Activated B cell treated with CpG ODN at 0.5 μM for 24 hours (primary cell): Measurements from ENCODE around the gene LDLR. TPM values are rescaled to one million over a fixed set of nuclear protein-coding genes. Genes with fewer than 3 reads are reported as not detected.
A peak's percentile ranks its signal among the peaks of the same experiment; 100 is the strongest.

ENCODE experiments used
- ATAC-seq: fragments of 200-7000 bp; cut with Tn5 transposase; one replicate; pipeline ENCODE4 v1.10.0; 2021; ENCODE audit warnings: low read depth, mild to moderate bottlenecking, moderate library complexity
- CTCF ChIA-PET: fragments of 350-600 bp; sonication (Branson Sonifier 250); formaldehyde crosslinking; loops from one replicate; lab custom pipeline; 2021; ENCODE audit warnings: antibody characterized with exemption; lab: Charles Lee
- POLR2A ChIA-PET: fragments of 350-600 bp; sonication (Branson Sonifier 250); formaldehyde crosslinking; loops from one replicate; lab custom pipeline; 2021; ENCODE audit warnings: antibody characterized with exemption; lab: Charles Lee
- DNase-seq: peaks from one replicate; pipeline ENCODE4 v3.0.0; 2022
- H3K27ac Mint-ChIP-seq: one replicate; pipeline ENCODE4 v1.8.0; 2020; ENCODE audit warnings: mixed read lengths
- H3K27me3 Mint-ChIP-seq: one replicate; pipeline ENCODE4 v1.8.0; 2021; ENCODE audit warnings: mixed read lengths
- H3K36me3 Mint-ChIP-seq: one replicate; pipeline ENCODE4 v1.8.0; 2021; ENCODE audit warnings: low read depth, mixed read lengths
- H3K4me1 Mint-ChIP-seq: one replicate; pipeline ENCODE4 v1.8.0; 2021; ENCODE audit warnings: mixed read lengths
- H3K4me3 Mint-ChIP-seq: one replicate; pipeline ENCODE4 v1.8.0; 2020; ENCODE audit warnings: mild to moderate bottlenecking, mixed read lengths
- H3K9me3 Mint-ChIP-seq: one replicate; pipeline ENCODE4 v1.8.0; 2020; ENCODE audit warnings: mixed read lengths
- CTCF ChIP-seq: fragments of 200-600 bp; IDR thresholded peaks from one replicate; pipeline ENCODE4 v1.8.0; 2022; ENCODE audit warnings: antibody characterized with exemption, mild to moderate bottlenecking
- intact Hi-C: fragments of 100-400 bp; cut with micrococcal nuclease; formaldehyde crosslinking; loops from one replicate; pipeline ENCODE4 v1.15.1; 2024
- total RNA-seq: library from RNA; stranded (reverse); gene quantifications from 2 replicates; pipeline ENCODE4 v1.2.3, GENCODE V29; 2022

LDLR gene
- total RNA-seq, 1 donor from 2014 or later: 20.9 TPM

- H3K9me3 Mint-ChIP-seq: no peaks in the 10 kb centered on the region
- peaks cover 55% of the 10 kb centered on the region for H3K4me1 Mint-ChIP-seq
- no peak overlapping the region for H3K4me3 Mint-ChIP-seq
- no peak for TF ChIP-seq CTCF
- CTCF ChIA-PET: no interaction called here
- ATAC-seq (no peak), DNase-seq (no peak)
- POLR2A ChIA-PET: interaction anchor here (1.2 to 1.6 kb wide), 2 partner anchors 45 to 56 kb away, joined by 6 read pairs; no protein-coding TSS in a partner anchor
- H3K36me3 Mint-ChIP-seq: peaks cover 11% of the 10 kb centered on the region
- H3K27ac Mint-ChIP-seq: no peak overlapping the region
- peaks cover 20% of the 10 kb centered on the region for H3K27me3 Mint-ChIP-seq
- intact Hi-C loops: loop anchor here (2.0 to 10.0 kb wide), 2 partner anchors 35 to 857 kb away; partner anchors contain the start of gene S1PR2
Measured at GRCh38 chr19:11091703-11092153, 2.5 kb downstream of the LDLR start.

GRCh38 chr19:11092181-11092538 is 2.9 kb downstream of the LDLR start:
- peaks cover 11% of the 10 kb centered on the region for H3K36me3 Mint-ChIP-seq
- H3K4me1 Mint-ChIP-seq: peaks cover 55% of the 10 kb centered on the region
- DNase-seq: no peak
- intact Hi-C loops: loop anchor here (2.0 to 10.0 kb wide), 2 partner anchors 35 to 857 kb away; partner anchors contain the start of gene S1PR2
- no peak overlapping the region for H3K27ac Mint-ChIP-seq
- ChIA-PET POLR2A (interaction anchor here (0.6 to 1.6 kb wide), 5 partner anchors 12 to 56 kb away, joined by 4 to 6 read pairs (median 4); no protein-coding TSS in a partner anchor), CTCF (interaction anchor here (2.0 kb wide), 1 partner anchor 56 kb away, joined by 9 read pairs; no protein-coding TSS in a partner anchor)
- no peak for TF ChIP-seq CTCF
- ATAC-seq: no peak
- H3K4me3 Mint-ChIP-seq: no peak overlapping the region
- H3K9me3 Mint-ChIP-seq: no peaks in the 10 kb centered on the region
- H3K27me3 Mint-ChIP-seq: peaks cover 20% of the 10 kb centered on the region

DNA sequence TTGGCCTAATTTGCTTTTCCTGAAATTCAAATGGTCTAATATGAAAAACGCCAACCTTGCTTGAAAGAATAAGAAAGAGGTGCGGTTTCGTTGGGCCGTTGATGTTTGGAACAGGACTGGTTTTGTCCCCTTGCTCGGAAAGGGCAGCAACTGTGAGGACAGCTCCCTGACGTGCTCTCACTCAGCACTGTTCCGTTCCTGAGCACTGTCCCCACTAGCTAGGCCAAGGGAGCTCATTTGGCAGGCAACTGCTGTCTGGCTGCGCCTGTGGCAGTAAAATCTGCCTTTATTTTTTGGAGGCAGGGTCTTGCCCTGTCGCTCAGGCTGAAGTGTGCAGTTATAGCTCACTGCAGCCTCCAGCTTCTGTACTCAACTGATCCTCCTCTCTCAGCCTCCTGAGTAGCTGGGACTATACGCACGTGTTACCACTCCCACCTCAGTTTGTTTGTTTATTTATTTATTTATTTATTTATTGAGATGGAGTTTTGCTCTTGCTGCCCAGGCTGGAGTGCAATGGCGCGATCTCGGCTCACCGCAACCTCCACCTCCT is 4.5 kb downstream of the LDLR start:
- Mint-ChIP-seq H3K4me3 (no peak overlapping the region), H3K27me3 (peaks cover 13% of the 10 kb centered on the region), H3K27ac (no peak overlapping the region), H3K36me3 (peaks cover 11% of the 10 kb centered on the region), H3K4me1 (peaks cover 53% of the 10 kb centered on the region), H3K9me3 (peaks cover 1% of the 10 kb centered on the region)
- CTCF ChIA-PET: interaction anchor here (0.6 to 2.0 kb wide), 2 partner anchors 58 to 157 kb away, joined by 4 to 9 read pairs; no protein-coding TSS in a partner anchor
- DNase-seq (no peak), ATAC-seq (no peak)
- POLR2A ChIA-PET: interaction anchor here (1.2 to 1.5 kb wide), 3 partner anchors 32 to 220 kb away, joined by 3 to 6 read pairs (median 4); no protein-coding TSS in a partner anchor
- intact Hi-C loops: loop anchor here (2.0 to 10.0 kb wide), 3 partner anchors 33 to 859 kb away; partner anchors contain the start of gene S1PR2
- no peak for TF ChIP-seq CTCF

- Mint-ChIP-seq H3K4me1 (peaks cover 46% of the 10 kb centered on the region), H3K27ac (peak overlapping the region; percentile 75), H3K27me3 (peaks cover 9% of the 10 kb centered on the region), H3K9me3 (peaks cover 5% of the 10 kb centered on the region), H3K36me3 (peaks cover 10% of the 10 kb centered on the region), H3K4me3 (peak overlapping the region; percentile 28)
- CTCF ChIA-PET: interaction anchor here (1.1 to 2.0 kb wide), 2 partner anchors 59 kb away, joined by 7 to 9 read pairs; no protein-coding TSS in a partner anchor
- no peak for DNase-seq
- intact Hi-C loops: loop anchor here (2.0 to 10.0 kb wide), 2 partner anchors 58 to 860 kb away; partner anchors contain the start of gene S1PR2
- ATAC-seq: no peak
- POLR2A ChIA-PET: interaction anchor here (0.7 to 1.8 kb wide), 4 partner anchors 40 to 335 kb away, joined by 5 to 14 read pairs (median 8); partner anchors contain the start of gene TMED1
- TF ChIP-seq CTCF: no peak
Measured at GRCh38 chr19:11094520-11094894, 5.2 kb downstream of the LDLR start.
